Erythroblast (primary cell): ENCODE measurements around the gene CACFD1.

ENCODE experiments used
- GATA1 ChIP-seq: IDR thresholded peaks from 2 replicates; pipeline ENCODE4 v1.6.1; 2011; ENCODE audit warnings: low read depth, mild to moderate bottlenecking, control low read depth, low read length, moderate library complexity
- POLR2A ChIP-seq: IDR thresholded peaks from 2 replicates; pipeline ENCODE4 v1.6.1; 2011; ENCODE audit warnings: mild to moderate bottlenecking, low read length

- TF ChIP-seq POLR2A (no peak), GATA1 (no peak)
Observed at GRCh38 chr9:133487331-133487725, 27.6 kb downstream of the CACFD1 start.
